Measurements from ENCODE around the gene TMEM201. TPM values are rescaled to one million over a fixed set of nuclear protein-coding genes. Genes with fewer than 3 reads are reported as not detected.

Gene TMEM201
- total and polyA plus RNA-seq, 2 donors (not counting 3 experiments of a cell fraction or from before 2014, with no cell fraction given), result 8.3 to 24.8 TPM

DNA sequence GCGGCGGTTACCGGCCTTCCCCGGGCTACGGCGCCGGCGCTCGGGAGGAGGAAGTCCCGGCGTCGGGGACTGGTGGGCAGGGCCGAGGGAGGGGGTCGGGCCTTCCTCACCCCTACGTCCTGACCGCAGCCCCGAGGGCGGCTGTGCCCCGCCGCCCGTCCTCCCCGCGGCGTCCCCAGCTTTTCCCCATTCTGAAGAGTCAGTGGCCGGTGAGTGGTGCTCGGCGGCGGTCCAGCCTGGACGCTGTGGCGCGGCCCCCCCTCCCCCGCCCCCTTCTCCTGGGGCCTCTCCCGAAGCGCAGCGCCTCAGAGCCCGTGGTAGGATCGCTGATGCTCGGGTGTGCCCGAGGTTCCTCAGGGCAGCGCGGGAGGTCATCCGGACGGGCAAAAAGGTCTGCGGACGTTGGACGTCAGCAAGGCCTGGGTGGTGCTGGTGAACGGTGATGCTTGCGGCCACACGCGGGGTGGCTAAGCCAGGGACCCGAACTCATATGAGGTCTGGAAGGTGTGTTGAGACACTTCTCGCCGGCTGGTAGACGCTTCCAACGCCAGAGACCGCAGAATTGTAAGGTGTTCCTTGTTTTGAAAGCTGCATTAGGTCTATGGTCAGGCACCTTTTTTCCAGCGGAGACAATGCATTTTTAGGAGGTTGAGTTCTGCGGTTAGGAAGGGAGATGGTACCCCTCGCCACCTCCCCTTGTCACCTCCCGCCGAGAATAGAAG is 48.7 kb upstream of the TMEM201 start:
- Histone ChIP-seq H4K20me1 (replicated peaks; ENCODE audit: control insufficient read depth, extremely low read depth, insufficient read depth, low read length) (no peaks in the 10 kb centered on the region), H3K9me1 (replicated peaks; ENCODE audit: control insufficient read depth, extremely low read depth, insufficient read depth, low read length) (no peaks in the 10 kb centered on the region), H3K27me3 (ENCODE audit: control insufficient read depth in 2 of 2, insufficient read depth in 2 of 2, low read length in 2 of 2) (no peaks in the 10 kb centered on the region), H3K4me2 (ENCODE audit: insufficient read depth, low read length) (peak overlapping the region; percentile 60), H3K4me1 (ENCODE audit: control insufficient read depth, extremely low read depth, insufficient read depth, low read length) (peaks cover 15% of the 10 kb centered on the region), H3K36me3 (ENCODE audit: control insufficient read depth in 2 of 2, extremely low read depth in 1 of 2, insufficient read depth in 2 of 2, low read length in 2 of 2) (no peaks in the 10 kb centered on the region), H2AFZ (ENCODE audit: low read depth, low read length) (peak overlapping the region; percentile 65), H3K9me3 (replicated peaks; ENCODE audit: control insufficient read depth, insufficient read depth, low read length) (no peaks in the 10 kb centered on the region), H3K4me3 (replicated peaks in 1 of 3; ENCODE audit: insufficient read depth in 1 of 3, low read depth in 1 of 3, low read length in 3 of 3) (peak overlapping the region; percentile 12 to 62 (median 52)), H3K79me2 (ENCODE audit: control insufficient read depth, insufficient read depth, low read length) (peaks cover 37% of the 10 kb centered on the region), H3K27ac (ENCODE audit: insufficient read depth, low read depth, low read length) (peak overlapping the region; percentile 70), H3K9ac (replicated peaks; ENCODE audit: extremely low read depth, insufficient read depth, low read length) (peak overlapping the region; percentile 65)
- peak; percentile 62 for DNase-seq (ENCODE audit: low read depth, low spot score)
- no TSS peak for BruUV-seq (replicated peaks)
- intact Hi-C loops (cut with micrococcal nuclease) (loop anchor here (1.0 kb wide), 2 partner anchors 21 to 49 kb away; no protein-coding TSS in a partner anchor), dilution Hi-C loops (cut with MboI; ENCODE audit: extremely low pct_ligation_motif_present, low sequenced_read_pairs) (no loop called here)
- peak; percentile 75 for FAIRE-seq
- TF ChIP-seq, protein P1, sequence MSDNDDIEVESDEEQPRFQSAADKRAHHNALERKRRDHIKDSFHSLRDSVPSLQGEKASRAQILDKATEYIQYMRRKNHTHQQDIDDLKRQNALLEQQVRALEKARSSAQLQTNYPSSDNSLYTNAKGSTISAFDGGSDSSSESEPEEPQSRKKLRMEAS (IDR thresholded peaks at IDR 0.05; ENCODE audit: insufficient read depth, insufficient read length), result no peak
- TF ChIP-seq, protein P2, sequence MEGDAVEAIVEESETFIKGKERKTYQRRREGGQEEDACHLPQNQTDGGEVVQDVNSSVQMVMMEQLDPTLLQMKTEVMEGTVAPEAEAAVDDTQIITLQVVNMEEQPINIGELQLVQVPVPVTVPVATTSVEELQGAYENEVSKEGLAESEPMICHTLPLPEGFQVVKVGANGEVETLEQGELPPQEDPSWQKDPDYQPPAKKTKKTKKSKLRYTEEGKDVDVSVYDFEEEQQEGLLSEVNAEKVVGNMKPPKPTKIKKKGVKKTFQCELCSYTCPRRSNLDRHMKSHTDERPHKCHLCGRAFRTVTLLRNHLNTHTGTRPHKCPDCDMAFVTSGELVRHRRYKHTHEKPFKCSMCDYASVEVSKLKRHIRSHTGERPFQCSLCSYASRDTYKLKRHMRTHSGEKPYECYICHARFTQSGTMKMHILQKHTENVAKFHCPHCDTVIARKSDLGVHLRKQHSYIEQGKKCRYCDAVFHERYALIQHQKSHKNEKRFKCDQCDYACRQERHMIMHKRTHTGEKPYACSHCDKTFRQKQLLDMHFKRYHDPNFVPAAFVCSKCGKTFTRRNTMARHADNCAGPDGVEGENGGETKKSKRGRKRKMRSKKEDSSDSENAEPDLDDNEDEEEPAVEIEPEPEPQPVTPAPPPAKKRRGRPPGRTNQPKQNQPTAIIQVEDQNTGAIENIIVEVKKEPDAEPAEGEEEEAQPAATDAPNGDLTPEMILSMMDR (IDR thresholded peaks at IDR 0.05; ENCODE audit: extremely low read depth in 1 of 2, insufficient read depth in 1 of 2, low read depth in 1 of 2, low read length in 2 of 2), result no peak
- no peak for TF ChIP-seq EZH2 (IDR thresholded peaks at IDR 0.05; ENCODE audit: borderline replicate concordance, low read depth, low read length, severe bottlenecking)
- TF ChIP-seq GATA2 (IDR thresholded peaks at IDR 0.05; ENCODE audit: insufficient read depth, insufficient read length, low read depth, low read length), result no peak
- no peak for TF ChIP-seq JUN (IDR thresholded peaks at IDR 0.05; ENCODE audit: borderline replicate concordance, insufficient read depth, insufficient read length, low read depth)
- no peak for TF ChIP-seq POLR2A (IDR thresholded peaks at IDR 0.05; ENCODE audit: low read depth, low read length)
- TF ChIP-seq MYC (IDR thresholded peaks at IDR 0.05; ENCODE audit: low read depth, low read length), result no peak
- TF ChIP-seq POLR2AphosphoS5 (IDR thresholded peaks at IDR 0.05; ENCODE audit: insufficient read depth, low read depth, low read length), result no peak
- no peak for TF ChIP-seq FOS (IDR thresholded peaks at IDR 0.05; ENCODE audit: borderline replicate concordance, insufficient read depth, low read length)
- ChIA-PET POLR2A (no interaction called here), CTCF (interaction anchor here (0.5 to 1.0 kb wide), 3 partner anchors 11 to 49 kb away, joined by 3 to 5 read pairs (median 3); no protein-coding TSS in a partner anchor)
